ENCODE data around the gene ASPRV1.

GRCh38 chr2:69997015-69997830, 35.8 kb upstream of the ASPRV1 start:
- TF ChIP-seq, protein P1, sequence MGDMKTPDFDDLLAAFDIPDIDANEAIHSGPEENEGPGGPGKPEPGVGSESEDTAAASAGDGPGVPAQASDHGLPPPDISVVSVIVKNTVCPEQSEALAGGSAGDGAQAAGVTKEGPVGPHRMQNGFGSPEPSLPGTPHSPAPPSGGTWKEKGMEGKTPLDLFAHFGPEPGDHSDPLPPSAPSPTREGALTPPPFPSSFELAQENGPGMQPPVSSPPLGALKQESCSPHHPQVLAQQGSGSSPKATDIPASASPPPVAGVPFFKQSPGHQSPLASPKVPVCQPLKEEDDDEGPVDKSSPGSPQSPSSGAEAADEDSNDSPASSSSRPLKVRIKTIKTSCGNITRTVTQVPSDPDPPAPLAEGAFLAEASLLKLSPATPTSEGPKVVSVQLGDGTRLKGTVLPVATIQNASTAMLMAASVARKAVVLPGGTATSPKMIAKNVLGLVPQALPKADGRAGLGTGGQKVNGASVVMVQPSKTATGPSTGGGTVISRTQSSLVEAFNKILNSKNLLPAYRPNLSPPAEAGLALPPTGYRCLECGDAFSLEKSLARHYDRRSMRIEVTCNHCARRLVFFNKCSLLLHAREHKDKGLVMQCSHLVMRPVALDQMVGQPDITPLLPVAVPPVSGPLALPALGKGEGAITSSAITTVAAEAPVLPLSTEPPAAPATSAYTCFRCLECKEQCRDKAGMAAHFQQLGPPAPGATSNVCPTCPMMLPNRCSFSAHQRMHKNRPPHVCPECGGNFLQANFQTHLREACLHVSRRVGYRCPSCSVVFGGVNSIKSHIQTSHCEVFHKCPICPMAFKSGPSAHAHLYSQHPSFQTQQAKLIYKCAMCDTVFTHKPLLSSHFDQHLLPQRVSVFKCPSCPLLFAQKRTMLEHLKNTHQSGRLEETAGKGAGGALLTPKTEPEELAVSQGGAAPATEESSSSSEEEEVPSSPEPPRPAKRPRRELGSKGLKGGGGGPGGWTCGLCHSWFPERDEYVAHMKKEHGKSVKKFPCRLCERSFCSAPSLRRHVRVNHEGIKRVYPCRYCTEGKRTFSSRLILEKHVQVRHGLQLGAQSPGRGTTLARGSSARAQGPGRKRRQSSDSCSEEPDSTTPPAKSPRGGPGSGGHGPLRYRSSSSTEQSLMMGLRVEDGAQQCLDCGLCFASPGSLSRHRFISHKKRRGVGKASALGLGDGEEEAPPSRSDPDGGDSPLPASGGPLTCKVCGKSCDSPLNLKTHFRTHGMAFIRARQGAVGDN (IDR thresholded peaks at IDR 0.05), result no peak
- TF ChIP-seq, protein P2, sequence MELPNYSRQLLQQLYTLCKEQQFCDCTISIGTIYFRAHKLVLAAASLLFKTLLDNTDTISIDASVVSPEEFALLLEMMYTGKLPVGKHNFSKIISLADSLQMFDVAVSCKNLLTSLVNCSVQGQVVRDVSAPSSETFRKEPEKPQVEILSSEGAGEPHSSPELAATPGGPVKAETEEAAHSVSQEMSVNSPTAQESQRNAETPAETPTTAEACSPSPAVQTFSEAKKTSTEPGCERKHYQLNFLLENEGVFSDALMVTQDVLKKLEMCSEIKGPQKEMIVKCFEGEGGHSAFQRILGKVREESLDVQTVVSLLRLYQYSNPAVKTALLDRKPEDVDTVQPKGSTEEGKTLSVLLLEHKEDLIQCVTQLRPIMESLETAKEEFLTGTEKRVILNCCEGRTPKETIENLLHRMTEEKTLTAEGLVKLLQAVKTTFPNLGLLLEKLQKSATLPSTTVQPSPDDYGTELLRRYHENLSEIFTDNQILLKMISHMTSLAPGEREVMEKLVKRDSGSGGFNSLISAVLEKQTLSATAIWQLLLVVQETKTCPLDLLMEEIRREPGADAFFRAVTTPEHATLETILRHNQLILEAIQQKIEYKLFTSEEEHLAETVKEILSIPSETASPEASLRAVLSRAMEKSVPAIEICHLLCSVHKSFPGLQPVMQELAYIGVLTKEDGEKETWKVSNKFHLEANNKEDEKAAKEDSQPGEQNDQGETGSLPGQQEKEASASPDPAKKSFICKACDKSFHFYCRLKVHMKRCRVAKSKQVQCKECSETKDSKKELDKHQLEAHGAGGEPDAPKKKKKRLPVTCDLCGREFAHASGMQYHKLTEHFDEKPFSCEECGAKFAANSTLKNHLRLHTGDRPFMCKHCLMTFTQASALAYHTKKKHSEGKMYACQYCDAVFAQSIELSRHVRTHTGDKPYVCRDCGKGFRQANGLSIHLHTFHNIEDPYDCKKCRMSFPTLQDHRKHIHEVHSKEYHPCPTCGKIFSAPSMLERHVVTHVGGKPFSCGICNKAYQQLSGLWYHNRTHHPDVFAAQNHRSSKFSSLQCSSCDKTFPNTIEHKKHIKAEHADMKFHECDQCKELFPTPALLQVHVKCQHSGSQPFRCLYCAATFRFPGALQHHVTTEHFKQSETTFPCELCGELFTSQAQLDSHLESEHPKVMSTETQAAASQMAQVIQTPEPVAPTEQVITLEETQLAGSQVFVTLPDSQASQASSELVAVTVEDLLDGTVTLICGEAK (IDR thresholded peaks at IDR 0.05; ENCODE audit: borderline replicate concordance), result no peak
- TF ChIP-seq ATF2 (IDR thresholded peaks at IDR 0.05; ENCODE audit: low read length), result no peak
